ENCODE measurements around the gene SYT14.

Gene SYT14

GRCh38 chr1:210129092-210129491 is 191.1 kb downstream of the SYT14 start:
- no peak for TF ChIP-seq CTCF (IDR thresholded peaks at IDR 0.05; ENCODE audit: low read depth, low read length)
- H3K4me3 ChIP-seq (ENCODE audit: low read depth, low read length): no peak overlapping the region

GRCh38 chr1:210129759-210130158 is 191.7 kb downstream of the SYT14 start:
- H3K4me3 ChIP-seq (ENCODE audit: low read depth, low read length): no peak overlapping the region
- no peak for TF ChIP-seq CTCF (IDR thresholded peaks at IDR 0.05; ENCODE audit: low read depth, low read length)

- no peak overlapping the region for H3K4me3 ChIP-seq (ENCODE audit: low read depth, low read length)
- no peak for TF ChIP-seq CTCF (IDR thresholded peaks at IDR 0.05; ENCODE audit: low read depth, low read length)
These were observed 194.6 kb downstream of the SYT14 start for GRCh38 chr1:210132582-210132981.

- TF ChIP-seq CTCF (IDR thresholded peaks at IDR 0.05; ENCODE audit: low read depth, low read length): peak; percentile 42
- H3K4me3 ChIP-seq (ENCODE audit: low read depth, low read length): no peak overlapping the region
These were observed 205.5 kb downstream of the SYT14 start for GRCh38 chr1:210143465-210144062.

GRCh38 chr1:210144736-210145135 is 206.7 kb downstream of the SYT14 start:
- no peak overlapping the region for H3K4me3 ChIP-seq (ENCODE audit: low read depth, low read length)
- TF ChIP-seq CTCF (IDR thresholded peaks at IDR 0.05; ENCODE audit: low read depth, low read length): no peak

- H3K4me3 ChIP-seq (ENCODE audit: low read depth, low read length): no peak overlapping the region
- TF ChIP-seq CTCF (IDR thresholded peaks at IDR 0.05; ENCODE audit: low read depth, low read length): no peak
These were observed 213.1 kb downstream of the SYT14 start for GRCh38 chr1:210151052-210151672.

- H3K4me3 ChIP-seq (ENCODE audit: low read depth, low read length): no peak overlapping the region
- TF ChIP-seq CTCF (IDR thresholded peaks at IDR 0.05; ENCODE audit: low read depth, low read length): no peak
These were observed 221.2 kb downstream of the SYT14 start for GRCh38 chr1:210159211-210159610.

All from WI38 (cell line).